Hair follicle dermal papilla cell (primary cell): ENCODE data around the gene PRRC2C. TPM values are rescaled to one million over a fixed set of nuclear protein-coding genes. Genes with fewer than 3 reads are reported as not detected.

Experiments used
- small RNA-seq: library from RNA; depleted of rRNA; stranded (forward); fragments of <200 nt; gene quantifications from one replicate; pipeline ENCODE3, GENCODE V24; 2012
- total RNA-seq: library from RNA; depleted of rRNA; stranded (reverse); fragments of >200 nt; gene quantifications from 2 replicates; pipeline ENCODE4 v1.2.3, GENCODE V29; 2012

PRRC2C gene
- total RNA-seq, result 57.9 TPM in 2 replicates

DNA sequence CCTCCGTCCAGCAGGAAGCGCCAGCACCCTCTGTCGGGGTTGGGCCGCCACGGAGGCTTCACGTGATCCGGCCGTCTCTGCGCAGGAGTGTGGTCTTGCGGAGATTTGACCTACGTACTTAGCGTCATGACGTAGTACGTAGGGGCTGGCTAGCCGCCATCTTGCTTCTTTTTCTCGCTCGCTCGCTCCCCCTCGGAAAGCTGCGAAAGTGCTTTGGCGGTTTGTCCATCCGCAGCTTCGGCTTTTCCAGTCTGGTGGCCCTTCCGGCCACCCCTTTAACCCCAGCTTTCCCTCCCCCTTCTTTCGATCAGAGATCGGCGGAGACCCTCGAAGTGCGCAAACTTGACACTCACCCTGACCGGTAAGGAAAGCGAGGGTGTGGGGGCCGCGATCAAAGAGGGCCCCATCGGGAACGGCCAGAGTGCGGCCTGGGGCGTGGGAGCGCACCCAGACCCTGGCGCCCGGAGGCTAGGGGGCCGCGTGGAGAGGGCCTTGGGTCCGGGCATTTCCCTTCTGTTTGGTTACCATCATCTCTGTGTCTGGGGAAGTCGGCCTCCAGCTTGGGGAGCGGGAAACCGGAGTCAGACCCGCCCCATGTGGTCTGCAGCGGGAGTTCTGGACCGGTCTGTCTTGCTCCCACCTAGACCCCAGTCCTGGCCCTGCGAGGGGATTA lies at the start of gene PRRC2C:
TSS of gene PRRC2C (plus strand) at position 156 of the 673 bp plus-strand sequence. CDS start 26,559 bp downstream, outside the sequence.

DNA sequence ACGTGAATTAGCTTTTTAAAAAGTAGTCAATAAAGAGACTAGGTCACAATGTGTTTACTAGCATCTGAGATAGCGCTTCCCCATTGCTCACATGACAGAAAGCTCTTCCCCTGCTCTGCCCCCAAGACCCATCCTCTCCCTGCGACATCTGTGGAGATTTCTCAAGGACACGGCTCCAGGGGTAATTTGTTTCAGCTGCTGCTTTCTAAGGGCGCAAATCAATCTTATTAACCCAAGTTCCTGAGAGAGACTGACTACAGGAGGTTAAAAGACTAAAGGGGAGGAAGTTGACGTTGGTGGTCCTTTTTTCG lies 136.8 kb downstream of the PRRC2C start, which contains the start of gene MYOCOS:
TSS of gene MYOCOS (plus strand) at position 92 of the 311 bp plus-strand sequence. CDS start 1,641 bp downstream, outside the sequence.

Small RNAs within 50 kb of the gene (small RNA-seq; reads per million reads assigned to genes)
- not detected for gene CYCSP53

Other genes starting within 250 kb of the PRRC2C start
- gene FMO1, start 237.0 kb upstream of the PRRC2C start, total RNA-seq, result 3.4 and 5.8 TPM in 2 replicates
- 16.1 and 40.0 TPM in 2 replicates for gene FMO4, start 171.3 kb upstream of the PRRC2C start, total RNA-seq
- not detected in 2 replicates for gene MYOCOS, start 136.7 kb downstream of the PRRC2C start, total RNA-seq
- gene MYOC, start 167.2 kb downstream of the PRRC2C start, total RNA-seq, result not detected in 2 replicates